NCI-H748 (cell line): ENCODE results near the gene ECT2L.

Source experiments
- DNase-seq: peaks from one replicate; lab custom pipeline; 2025; ENCODE audit not compliant: unreplicated experiment; lab: John Stamatoyannopoulos, UW

The ECT2L gene, protein sequence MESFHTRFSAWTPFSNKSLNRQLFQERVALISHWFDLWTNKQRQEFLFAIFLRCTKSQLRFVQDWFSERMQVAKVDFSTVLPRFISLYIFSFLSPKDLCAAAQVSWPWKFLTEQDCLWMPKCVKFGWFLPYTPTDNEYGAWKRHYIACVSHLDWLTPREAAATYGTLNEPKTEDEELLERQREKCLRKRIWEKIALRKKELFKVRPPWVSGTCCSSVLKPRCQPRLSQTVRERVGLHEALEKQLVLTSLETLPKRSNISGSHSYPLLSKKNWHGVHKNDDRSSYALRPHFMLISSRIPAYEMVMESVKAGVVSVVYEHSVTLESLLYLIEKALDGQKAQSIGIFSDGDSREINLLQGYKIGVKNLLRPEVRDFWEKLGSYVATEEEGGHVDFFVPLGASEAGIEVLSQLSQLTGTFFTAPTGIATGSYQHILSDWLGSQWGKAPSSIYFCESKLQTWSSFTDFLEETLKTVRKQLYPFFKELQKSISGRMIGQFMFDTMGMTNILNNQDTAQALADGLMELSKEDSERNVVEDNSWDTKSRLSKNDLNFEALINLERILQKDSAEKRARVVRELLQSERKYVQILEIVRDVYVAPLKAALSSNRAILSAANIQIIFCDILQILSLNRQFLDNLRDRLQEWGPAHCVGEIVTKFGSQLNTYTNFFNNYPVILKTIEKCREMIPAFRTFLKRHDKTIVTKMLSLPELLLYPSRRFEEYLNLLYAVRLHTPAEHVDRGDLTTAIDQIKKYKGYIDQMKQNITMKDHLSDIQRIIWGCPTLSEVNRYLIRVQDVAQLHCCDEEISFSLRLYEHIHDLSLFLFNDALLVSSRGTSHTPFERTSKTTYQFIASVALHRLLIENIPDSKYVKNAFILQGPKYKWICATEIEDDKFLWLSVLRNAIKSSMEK

DNA sequence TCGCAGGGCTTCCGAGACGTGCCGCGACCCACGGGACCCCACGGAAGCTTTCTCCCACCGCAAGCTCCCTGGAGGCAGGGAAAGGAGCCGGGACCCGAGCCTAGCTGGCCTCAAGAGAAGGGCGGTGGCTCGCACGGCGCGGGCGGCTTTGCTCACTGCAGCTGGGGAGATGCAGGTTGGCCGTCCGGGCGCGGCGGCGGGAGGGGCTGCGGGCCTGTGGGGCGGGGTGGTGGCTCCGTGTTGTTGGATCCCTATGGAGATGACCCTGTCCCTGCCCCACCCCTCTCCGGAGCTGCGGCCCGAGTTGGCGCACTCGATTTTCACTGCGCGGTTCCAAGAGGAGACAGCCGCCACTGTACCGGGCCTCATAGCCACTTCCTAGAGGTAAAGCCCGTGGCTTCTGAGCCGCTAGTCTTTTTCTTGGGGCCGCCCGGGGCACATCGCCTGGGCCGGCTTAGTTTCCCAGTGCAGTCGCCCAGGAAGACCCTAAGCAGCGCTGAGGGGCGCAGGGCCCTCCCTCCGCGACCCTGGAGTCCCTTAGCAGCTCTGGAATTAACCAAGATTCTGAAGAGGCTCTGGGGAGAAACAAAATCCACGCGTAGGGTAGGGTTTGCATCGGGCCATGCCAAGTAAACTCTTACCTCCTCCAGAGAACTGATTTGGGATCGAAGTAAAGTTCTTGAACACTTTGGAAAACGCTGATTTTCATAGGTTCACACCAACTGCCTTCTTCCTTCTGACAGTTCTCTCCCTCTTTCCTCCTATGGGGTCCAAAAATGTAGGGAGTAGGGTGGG is at the start of gene ECT2L:
TSS of gene ECT2L (plus strand) at position 279 of the 795 bp plus-strand sequence. CDS start 17,188 bp downstream, outside the sequence.
- peak; percentile 94 for DNase-seq

DNA sequence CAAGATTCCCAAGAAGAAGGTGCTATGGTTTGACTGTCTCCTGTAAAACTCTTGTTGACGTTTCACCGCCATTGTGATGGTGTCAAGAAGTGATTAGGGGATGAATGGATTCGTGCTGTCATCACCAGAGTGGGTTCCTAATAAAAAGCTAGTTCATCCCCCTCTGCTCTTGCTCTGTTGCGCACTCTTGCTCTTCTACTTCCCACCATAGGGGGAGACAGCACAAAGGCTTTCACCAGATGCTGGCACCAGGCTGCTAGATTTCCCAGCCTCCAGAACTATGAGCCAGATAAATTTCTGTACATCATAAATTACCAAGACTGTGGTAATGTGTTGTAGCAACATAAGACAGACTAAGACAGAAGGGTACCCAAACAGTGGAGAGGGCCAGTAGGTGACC is 43.9 kb upstream of the ECT2L start:
- no peak for DNase-seq

DNA sequence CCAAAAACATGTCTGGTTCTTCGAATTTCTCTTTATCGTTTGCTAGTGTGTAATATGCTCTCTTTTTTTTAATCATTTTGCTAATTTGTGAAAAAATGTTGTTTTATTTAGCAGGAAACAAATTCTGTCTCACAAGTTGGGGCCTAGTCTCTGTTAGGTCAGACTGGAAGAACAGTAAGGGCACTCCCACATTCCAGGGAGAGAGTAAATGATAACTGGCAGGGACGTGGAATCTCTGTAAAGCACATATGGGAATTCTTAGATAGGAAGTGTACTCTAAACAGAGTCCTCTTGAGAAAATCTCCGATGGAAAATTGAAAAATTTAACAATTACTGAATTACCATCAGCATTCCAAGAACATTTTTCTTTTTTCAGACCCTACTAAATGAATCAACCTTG is 38.8 kb upstream of the ECT2L start:
- DNase-seq, result no peak

DNA sequence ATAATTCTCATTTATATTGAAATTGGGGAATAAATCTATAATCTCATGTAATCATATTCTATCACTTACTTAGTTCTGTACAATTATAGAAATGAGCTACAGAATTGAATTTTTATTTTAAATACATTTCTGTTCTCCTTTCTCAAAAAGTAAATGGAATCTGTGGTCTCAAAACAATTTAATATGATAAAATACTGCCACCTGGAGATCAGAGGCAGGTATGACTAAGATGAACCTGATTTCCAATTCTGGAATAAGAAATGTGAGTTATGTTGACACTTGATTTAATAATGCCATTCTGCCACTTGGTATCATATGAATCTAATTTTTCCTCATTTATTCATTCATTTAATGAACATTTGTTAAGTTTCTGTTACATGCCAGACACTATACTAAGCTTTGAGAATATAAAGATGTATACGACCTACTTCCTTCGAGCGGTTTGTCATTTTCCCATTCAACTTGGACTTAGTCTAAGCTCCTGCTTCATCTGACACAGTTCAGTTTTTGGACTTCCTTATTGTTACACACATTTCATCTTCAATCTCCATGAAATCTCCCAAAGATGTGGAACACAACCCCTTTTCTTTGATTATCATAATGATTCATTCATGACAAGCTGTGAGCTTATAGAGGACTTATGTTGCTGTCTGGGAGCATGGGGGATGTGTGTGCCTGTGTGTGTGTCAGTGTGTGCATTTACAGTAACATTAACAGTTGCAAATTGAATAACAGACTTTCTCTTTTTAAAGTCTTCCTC is 29.8 kb upstream of the ECT2L start:
- peak; percentile 47 for DNase-seq

DNA sequence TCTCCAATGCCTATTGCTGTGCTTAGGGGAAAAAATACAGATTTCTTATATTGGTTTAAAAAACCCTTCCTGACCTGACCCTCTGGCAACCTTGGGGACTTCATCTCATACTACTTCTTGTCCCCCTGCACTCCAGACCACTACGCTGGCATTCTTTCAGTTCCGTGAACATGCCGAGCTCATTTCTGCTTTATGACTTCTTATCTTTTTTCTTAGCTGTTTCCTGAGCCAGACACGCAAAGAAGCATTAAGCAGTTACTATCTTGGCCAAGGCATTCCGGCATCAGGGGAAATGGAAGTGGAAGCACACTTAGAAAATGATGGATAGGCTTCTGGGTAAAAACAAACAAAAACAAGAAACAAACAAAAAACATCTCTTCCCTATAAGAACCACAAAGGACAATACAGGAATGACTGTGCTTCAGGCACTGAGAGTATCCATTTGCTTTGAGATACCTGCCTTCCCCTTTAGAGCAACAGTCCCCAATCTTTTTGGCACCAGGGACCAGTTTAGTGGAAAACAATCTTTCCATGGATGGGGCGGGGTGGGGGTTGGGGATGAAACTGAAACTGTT is 26.7 kb upstream of the ECT2L start:
- no peak for DNase-seq

DNA sequence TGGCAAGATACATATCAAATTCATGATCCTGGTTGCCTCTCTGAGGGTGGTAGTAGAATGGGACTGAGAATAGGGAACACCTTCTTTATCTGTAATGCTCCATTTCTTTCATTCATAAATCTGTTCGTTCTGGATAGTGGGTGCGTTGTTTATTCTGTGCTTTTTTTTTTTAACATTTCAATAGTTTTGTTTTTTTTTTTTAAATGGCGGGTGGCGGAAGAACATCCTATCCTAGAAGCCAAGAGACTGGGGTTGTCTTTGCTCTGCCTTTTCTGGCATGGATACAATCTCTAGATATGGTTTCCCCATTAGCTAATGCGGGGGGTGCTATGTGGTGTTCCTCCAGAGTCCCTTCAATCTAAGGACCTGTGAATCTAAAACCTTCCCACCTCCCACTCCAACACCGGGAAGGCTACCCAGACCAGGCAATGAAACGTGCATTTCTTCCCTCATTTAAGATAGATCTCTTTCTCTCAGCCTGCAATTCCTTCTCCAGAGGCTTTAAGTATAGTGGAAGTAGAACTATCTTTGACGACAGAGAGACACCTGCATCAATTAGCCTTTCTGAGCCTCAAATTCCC is 23.2 kb upstream of the ECT2L start:
- peak; percentile 56 for DNase-seq

DNA sequence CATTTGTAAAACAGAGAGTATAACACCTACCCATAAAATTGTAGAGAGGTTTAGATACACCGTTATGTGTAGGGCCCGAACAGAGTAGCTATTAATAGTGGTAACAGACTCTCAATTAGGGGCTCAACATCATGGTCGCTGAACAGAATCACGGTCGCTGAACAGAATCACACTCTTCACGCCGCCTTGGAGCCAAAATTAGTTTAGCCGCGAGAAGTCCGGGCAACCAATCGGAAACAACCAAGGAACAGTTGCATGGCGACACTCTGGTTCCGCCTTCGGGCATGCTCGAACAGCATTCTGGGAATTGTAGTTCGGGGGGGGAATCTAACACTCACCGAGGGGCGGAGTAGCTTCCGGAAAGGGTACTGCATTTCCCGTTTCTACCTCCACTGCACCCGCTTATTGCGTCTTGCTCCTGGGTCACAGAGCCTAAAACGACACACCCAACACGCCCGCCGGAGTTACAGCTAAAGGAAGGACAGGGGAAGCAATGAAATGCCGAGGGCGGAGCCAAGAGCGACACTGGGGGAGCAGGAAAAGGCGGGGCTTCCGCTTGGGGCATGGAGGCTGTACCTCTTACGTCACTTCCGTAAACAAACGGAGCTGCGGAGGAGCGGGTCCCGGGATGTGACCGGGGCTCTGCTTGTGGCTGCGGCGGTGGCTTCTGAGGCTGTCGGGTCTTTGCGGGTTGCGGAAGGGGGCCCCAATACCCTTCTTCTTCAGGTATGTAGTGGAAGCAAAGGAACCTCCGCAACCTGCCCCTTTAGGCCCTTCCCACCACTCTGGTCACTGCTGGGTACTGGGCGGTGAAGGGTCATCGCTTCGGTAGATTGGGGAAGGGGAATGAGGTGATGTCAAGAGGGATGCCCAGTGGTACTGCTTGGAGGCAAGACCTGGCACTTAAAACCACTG is 22.5 kb upstream of the ECT2L start, which contains the start of gene CCDC28A:
TSS of gene CCDC28A (plus strand) at position 593 of the 915 bp plus-strand sequence. CDS start 2,352 bp downstream, outside the sequence.
- peak; percentile 98 for DNase-seq

DNA sequence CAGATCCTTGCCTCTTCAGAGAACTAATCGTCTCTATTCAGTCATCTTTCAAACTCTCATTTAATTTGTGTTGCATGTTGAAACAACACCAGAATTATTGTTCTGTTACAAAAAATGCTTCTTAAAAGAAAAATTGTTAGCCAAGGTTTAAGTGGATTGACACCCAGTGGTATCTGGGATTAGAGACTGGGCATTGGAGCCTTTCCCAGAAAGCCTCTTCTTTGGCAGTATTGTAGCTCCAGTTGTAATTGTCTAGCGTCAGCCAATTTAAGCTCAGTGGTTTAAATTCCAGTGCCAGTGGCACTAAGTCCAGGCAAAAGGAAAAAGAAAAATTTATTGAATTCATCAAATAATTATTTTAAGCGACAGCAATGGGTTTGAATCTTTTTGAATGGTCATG is 21.5 kb upstream of the ECT2L start:
- no peak for DNase-seq

DNA sequence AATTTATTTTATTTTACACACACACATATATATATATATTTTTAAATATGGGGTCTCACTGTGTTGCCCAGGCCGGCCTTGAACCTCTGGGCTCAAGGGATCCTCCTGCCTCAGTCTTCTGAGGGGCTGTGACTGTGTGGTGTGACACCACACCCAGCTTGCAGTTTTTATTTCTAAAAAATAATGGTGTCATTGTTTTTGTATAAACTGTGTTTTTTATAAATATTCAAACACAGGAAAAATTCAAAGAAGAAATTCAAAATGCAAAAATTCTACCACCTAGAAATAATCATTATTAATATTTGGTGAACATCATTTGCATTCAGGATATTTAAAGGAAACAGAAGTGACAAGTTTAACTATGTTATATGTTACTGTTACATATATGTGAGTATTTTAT is 19.2 kb upstream of the ECT2L start:
- no peak for DNase-seq

DNA sequence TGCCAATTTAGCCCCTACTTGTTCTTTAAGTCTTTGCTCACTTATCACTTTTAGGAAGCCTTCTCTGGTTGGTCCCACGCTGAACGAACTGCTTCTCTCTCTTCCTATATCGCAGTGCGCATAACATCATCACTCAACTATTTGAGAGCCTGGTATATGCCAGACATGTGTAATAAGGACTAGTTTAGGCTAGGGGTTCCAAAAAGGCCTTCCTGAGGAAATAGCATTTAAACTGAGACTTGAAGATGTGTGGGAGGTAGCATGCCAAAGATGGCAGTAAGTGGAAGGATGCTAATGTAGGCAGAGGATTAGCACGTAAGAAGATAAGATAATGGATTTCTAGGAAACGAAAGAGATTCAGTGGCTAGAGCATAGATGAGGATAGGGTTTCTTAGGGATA is 17.6 kb upstream of the ECT2L start:
- DNase-seq, result no peak

DNA sequence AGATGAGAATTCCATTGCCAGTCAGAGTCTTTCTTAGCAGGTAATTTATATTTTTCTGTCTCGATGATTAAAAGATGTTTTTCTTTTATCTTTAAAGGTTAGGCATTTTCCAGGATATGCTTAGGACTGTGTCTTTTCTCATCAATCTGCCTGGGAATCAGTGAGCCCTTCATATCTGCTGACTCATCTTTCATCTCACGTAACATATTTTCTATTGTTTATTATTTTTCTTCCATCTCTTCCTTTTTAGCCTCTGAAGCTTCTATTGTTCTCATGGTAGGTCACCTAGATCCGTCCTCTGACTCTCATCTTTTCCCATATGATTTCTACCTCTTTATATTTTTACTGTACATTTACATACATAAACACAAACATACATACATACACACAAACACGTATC is 13.6 kb upstream of the ECT2L start:
- DNase-seq, result no peak

DNA sequence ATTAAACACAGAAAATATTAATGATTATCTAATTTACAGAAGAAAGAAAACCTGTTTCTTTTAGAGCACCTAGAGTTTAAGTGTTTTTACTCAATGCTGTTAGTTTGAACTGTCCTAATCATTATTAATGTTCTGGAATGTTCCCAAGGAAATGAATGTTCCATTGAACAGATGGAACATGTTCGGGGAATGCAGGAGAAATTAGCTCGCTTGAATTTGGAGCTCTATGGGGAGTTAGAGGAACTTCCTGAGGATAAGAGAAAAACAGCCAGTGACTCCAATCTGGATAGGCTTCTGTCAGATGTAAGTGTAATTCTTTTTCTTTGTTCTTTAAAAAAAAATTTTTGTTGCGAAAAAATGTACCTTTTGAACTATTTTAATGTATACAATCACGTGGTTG is 10.8 kb upstream of the ECT2L start:
- DNase-seq, result no peak

DNA sequence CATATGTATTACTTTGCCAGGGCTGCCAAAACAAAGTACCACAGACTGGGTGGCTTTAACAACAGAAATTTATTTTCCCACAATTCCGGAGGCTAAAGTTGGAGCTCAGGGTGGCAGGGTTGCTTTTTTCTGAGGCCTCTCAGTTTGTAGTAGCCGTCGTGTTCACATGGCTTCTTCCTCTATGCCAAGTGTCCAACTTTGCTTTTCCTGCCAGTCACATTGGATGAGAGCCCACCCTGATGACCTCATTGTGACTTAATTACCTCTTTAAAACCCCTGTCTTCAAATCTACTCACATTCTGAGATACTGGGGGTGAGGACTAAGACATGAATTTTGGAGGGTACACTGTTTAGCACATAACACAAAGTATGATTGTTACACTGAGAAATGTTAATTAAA is 9.9 kb upstream of the ECT2L start:
- no peak for DNase-seq

DNA sequence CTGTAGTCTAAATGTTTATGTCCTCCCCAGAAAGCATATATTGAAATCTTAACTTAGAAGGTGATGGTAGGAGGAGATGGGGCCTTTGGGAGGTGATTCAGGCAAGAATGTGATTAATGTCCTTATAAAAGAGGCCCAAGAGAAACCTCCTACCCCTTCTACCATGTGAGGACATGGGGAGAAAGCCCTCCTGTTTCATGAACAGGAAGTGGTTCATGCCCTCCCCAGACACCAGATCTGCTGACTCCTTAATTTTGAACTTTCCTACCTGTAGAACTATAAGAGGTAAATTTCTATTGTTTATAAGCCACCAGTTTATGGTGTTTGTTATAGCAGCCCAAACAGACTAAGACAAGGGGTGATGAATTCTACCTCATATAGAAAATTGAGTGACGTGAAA is 8.7 kb upstream of the ECT2L start:
- DNase-seq, result no peak

DNA sequence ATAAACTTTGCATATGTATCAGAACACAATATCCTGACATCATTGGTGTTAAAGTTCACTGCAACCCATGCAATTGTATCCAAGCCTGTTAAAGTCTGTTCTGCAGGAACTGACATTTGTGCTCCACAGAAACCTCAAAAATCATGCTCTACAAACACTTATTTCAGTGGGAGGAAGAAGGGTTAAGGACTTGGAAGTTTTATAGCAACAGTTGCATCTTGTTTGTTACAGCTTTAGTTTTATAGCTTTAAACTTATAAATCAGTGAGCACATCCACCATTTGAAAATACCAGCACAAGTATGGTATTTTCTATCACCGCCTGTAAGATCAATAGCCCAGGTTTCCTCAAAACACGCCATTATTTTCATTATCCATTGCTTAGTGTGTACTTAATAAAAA is 884 bp downstream of the ECT2L start:
- DNase-seq, result no peak

DNA sequence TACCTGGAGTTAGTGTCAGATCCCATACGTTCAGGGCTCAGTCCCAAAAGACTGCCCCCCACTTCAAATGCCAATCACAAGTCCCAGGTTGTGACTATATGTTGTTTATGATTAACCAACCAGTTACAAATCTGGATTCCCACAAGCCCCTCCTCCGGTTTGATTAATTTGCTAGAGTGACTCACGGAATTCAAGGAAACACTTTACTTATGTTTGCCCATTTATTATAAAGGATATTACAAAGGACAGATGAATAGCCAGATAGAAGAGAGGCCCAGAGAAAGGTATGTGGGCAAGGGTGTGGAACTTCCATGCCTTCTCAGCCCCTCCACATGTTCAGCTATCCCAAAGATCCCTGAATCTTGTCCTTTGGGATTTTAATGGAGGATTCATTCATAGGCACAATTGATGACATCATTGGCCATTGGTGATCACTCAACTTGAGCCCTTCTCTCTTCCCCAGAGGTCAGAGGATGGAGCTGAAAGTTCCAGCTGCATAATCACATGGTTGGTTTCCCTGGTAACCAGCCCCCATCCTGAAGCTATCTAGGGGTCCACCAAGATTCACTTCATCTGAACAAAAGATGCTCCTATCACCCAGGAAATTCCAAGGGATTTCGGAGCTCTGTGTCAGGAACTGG is 2.0 kb downstream of the ECT2L start:
- no peak for DNase-seq

DNA sequence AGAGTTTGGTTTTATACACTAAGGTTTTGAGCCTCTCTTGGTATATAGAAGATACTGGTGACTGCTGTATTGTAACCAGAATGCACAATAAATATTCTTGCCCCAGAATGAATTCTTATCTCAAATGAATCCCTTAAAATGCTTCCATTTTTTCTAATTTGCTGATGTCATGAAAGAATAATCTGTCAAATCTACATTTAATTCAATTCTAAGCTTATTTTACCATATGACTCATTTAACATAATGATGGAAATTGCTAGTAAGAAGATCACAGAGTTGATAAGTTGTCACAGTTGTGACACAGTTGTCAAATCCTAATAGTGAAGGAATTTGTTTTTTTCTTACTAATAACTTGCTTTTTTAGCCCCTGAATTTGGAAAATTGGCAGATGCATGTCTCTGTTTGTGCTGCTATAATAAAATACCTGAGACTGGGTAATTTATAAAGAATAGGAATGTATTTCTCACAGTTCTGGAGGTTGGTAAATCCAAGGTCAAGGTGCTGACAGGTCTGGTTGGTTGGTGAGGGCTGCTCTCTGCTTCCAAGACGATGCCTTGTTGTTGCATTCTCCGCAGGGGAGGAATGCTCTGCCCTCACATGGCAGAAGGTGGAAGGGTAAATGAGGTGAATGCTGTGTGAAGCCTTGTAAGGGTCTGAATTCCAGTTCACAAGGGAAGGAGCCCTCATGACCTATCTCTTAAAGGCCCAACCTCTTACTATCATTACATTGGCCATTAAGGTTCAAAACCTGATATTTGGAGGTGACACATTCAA is 4.7 kb downstream of the ECT2L start:
- no peak for DNase-seq
